ENCODE data around the gene CNN2. TPM values are rescaled to one million over a fixed set of nuclear protein-coding genes. Genes with fewer than 3 reads are reported as not detected.

The CNN2 gene
- total and polyA plus RNA-seq, 9 of the 15 experiments (the other 6 are each of a cell fraction or from before 2014, with no cell fraction given): 12.1 to 174 (median 52.7) TPM

- TF ChIP-seq CHD7 (IDR thresholded peaks at IDR 0.05; ENCODE audit: low read depth, low read length) (no peak), TCF7L2 (IDR thresholded peaks at IDR 0.05; ENCODE audit: low read depth, low read length) (no peak), GTF3C2 (IDR thresholded peaks at IDR 0.05; ENCODE audit: borderline replicate concordance, extremely low read depth, insufficient read length) (no peak), PHF8 (IDR thresholded peaks at IDR 0.05; ENCODE audit: borderline replicate concordance, low read length) (peak; percentile 27; the same call in 1 of the 2 replicates), EP400 (IDR thresholded peaks at IDR 0.05) (0 out of 2 replicates have a peak, but pooled peaks have one; percentile 19), ZFPM2 (CRISPR knock-in tag; IDR thresholded peaks at IDR 0.05) (no peak), FOXJ2 (tag; IDR thresholded peaks at IDR 0.05) (no peak), RBM34 (IDR thresholded peaks at IDR 0.05; ENCODE audit: borderline replicate concordance, insufficient read depth, low read length) (no peak), ASH1L (IDR thresholded peaks at IDR 0.05; ENCODE audit: borderline replicate concordance, low read depth, partially characterized antibody) (no peak), ESRRB (CRISPR knock-in tag; IDR thresholded peaks at IDR 0.05; ENCODE audit: borderline replicate concordance) (no peak), SMAD3 (CRISPR knock-in tag; conservative IDR thresholded peaks at IDR 0.05) (no peak), MEF2D (tag; conservative IDR thresholded peaks at IDR 0.05; ENCODE audit: low read depth) (no peak), HES1 (IDR thresholded peaks at IDR 0.05; ENCODE audit: low read depth) (no peak)
Observed at GRCh38 chr19:982567-983170, 43.7 kb upstream of the CNN2 start (continued).
